Esophagus squamous epithelium (tissue), 4 donors: ENCODE measurements around the gene BRD9.

Experiments used
- POLR2A ChIP-seq, 4 donors: fragments of 450-650 bp; IDR thresholded peaks; one replicate each; pipeline ENCODE4 v1.6.1; 2017; ENCODE audit warnings: antibody characterized with exemption in 4 of 4, mild to moderate bottlenecking in 4 of 4, moderate library complexity in 3 of 4
- TF ChIP-seq, protein P1 (sequence below), 6 experiments: fragments of 450-650 bp in 4 of 6; fragments of 200-600 bp in 2 of 6; sonication (generic) in 2 of 6; IDR thresholded peaks; one replicate each; pipeline ENCODE4 v1.5.1; 2016 to 2019; ENCODE audit warnings: antibody characterized with exemption in 6 of 6, mild to moderate bottlenecking in 4 of 6, moderate library complexity in 4 of 6

DNA sequence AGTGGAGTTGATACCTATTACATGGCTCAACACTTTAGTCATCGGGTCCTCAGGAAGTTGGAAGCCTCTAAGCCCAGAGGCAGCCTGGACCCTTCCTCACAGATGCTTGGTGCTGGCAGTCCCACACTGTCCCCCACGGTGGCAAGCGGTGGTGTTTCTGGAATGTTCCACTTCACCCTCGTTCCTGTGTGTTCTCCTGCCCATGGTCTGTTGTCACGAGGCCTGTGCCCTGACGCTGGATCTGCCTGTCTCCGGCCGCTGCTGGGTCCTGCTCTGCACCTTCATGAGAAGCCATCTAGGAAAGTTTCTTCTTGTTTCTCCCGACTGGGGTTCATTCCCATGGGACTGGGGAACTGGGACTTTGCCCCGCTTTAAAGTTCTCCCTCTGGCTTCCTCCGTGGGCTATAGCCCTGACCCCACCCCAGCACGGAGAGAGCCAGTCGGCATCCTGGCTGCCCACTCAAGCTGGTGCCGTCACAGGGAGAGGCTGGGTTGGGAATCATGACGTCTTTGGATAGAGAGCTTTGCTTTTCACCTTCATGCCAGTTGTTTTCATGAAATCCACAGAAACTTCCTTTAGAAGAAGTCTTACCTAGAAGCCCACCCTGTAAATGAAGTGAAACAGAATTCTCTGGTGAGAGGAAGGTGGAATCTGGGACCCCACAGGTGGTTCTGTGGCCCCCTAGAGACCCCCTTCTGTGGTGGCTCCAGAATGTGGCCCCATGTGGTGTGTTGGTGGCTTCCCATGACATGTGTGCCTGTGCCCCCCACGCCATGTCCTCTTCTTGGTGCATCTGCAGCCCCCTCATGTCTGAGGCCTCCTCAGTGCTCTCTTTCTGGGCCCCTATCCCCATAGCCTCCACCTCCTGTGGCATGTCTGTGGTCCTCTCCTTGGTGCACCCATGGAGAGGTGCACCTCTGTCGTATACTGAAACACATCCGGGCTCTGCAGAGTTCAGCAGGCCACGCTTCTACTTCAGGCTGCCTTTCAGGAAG is 43.8 kb upstream of the BRD9 start:
- TF ChIP-seq, protein P1, sequence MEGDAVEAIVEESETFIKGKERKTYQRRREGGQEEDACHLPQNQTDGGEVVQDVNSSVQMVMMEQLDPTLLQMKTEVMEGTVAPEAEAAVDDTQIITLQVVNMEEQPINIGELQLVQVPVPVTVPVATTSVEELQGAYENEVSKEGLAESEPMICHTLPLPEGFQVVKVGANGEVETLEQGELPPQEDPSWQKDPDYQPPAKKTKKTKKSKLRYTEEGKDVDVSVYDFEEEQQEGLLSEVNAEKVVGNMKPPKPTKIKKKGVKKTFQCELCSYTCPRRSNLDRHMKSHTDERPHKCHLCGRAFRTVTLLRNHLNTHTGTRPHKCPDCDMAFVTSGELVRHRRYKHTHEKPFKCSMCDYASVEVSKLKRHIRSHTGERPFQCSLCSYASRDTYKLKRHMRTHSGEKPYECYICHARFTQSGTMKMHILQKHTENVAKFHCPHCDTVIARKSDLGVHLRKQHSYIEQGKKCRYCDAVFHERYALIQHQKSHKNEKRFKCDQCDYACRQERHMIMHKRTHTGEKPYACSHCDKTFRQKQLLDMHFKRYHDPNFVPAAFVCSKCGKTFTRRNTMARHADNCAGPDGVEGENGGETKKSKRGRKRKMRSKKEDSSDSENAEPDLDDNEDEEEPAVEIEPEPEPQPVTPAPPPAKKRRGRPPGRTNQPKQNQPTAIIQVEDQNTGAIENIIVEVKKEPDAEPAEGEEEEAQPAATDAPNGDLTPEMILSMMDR (IDR thresholded peaks at IDR 0.05) = no peak
- TF ChIP-seq POLR2A (IDR thresholded peaks at IDR 0.05) = no peak
